Pulmonary artery endothelial cell (primary cell): ENCODE measurements around the gene ABCD4. TPM values are rescaled to one million over a fixed set of nuclear protein-coding genes. Genes with fewer than 3 reads are reported as not detected.
"Not testable (repeated sequence)": the region's sequence is repeated elsewhere in the genome, so short reads cannot be mapped to it uniquely, and the experiment has no call there.

ENCODE experiments used
- DNase-seq: peaks from one replicate; pipeline ENCODE4 v3.0.0-alpha.2; 2011; ENCODE audit warnings: low read depth, low spot score
- total RNA-seq: library from RNA; depleted of rRNA; stranded (reverse); fragments of >200 nt; gene quantifications from 2 replicates; pipeline ENCODE4 v1.2.3, GENCODE V29; 2014

ABCD4 gene
- 30.0 and 43.5 TPM in 2 replicates for total RNA-seq

DNA sequence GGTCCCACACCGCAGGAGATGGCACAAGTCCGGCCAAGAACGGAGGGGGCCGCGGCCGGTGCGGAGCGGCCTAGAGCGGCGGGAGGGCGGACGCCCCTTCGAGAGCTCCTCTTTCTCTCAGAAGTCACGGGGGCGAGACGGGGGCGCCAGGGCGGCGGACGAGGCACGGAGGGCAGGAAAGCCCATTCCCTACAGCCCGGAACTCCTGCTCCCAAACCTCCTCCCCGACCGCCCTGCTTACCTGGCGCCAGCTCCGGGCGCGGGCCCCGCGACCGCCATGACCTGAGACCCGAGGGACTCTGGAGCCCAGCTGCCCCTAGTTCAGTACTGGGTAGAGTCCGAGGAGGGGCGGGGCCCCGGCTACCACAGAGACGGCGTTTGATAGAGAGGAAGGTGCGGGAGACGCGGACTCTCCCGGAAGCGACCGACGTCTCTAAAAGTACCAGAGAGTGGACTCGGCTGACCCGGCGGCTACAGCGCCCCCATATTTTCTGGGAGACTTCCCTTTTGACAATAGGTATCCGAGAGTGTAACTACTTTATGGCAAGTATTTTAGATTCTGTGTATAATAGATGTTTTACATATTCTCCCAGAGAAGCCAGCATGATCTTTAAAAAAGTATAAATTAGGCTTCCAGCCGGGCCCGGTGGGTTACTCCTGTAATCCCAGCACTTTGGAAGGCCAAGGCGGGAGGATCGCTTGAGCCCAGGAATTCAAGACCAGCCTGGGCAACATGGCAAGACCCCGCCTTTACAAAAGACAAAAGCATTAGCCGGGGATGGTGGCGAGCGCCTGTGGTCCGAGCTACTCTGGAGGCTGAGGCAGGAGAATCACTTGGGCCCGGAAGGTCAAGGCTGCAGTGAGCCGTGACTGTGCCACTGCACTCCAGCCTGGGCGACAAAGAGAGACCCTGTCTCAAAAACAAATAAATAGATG lies at the start of gene ABCD4:
ABCD4 (minus strand) TSS at position 301 of the 936 bp plus-strand sequence; CDS start at position 279, 22 bp downstream.
- DNase-seq = peak; percentile 74

- DNase-seq = no peak
Observed at GRCh38 chr14:74350928-74351323, 48.2 kb upstream of the ABCD4 start.

DNA sequence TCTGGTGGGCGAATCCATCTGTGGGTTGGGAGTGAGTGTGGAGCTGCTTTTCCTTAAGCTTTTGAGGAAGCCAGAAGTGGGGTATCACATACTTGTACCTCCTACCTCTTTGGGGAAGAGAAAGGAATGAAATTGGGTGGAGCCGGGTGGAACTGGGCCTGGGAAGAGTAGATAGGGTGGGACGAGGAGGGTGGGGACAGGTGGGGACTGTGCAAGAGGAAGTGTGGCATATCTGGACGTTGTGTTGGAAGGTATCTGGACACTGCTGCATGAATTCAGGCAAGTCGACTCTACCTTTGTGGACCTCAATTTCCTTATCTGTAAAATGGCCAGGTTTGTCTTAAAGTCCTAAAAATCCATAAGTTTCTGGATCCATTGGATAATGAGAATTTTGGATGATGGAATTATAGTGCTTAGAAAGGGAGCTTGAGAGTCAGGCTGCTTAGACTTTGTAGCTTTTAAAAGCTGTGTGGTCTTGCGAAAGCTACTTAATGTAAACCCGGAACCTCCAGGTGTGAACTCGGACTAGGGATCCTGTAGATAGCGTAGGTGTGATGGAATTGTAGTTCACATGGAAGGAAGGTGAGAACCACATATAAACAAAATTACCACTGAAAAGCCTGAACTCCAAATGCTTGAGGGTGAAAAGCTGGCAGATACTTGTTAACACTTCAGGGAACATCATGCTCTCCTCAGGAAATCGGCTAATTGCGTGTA lies 47.6 kb upstream of the ABCD4 start:
- no peak for DNase-seq

GRCh38 chr14:74349757-74350156 lies 47.0 kb upstream of the ABCD4 start:
- DNase-seq = no peak

- no peak for DNase-seq
Observed at GRCh38 chr14:74348735-74349463, 46.2 kb upstream of the ABCD4 start.

- DNase-seq = no peak
Observed at GRCh38 chr14:74348241-74348734, 45.6 kb upstream of the ABCD4 start, which contains the start of gene VRTN. Gene VRTN (plus strand): TSS chr14:74348471. CDS start chr14:74356784, 8,313 bp downstream.

DNA sequence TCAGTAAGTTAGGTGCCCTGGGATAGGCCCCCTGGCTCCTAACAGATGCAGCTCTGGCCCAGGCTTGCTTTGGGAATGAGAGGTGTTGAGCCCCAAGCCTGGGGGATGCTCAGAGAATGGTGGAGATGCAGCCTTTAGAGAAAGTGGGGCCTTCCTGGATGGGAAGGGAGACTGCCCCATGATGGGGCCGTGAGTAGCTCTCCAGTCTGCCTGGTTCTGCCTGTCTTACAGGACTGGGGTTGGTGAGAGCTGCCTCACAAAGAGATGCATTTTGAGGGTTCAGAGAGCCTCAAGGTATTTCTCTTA lies 45.0 kb upstream of the ABCD4 start:
- no peak for DNase-seq

DNA sequence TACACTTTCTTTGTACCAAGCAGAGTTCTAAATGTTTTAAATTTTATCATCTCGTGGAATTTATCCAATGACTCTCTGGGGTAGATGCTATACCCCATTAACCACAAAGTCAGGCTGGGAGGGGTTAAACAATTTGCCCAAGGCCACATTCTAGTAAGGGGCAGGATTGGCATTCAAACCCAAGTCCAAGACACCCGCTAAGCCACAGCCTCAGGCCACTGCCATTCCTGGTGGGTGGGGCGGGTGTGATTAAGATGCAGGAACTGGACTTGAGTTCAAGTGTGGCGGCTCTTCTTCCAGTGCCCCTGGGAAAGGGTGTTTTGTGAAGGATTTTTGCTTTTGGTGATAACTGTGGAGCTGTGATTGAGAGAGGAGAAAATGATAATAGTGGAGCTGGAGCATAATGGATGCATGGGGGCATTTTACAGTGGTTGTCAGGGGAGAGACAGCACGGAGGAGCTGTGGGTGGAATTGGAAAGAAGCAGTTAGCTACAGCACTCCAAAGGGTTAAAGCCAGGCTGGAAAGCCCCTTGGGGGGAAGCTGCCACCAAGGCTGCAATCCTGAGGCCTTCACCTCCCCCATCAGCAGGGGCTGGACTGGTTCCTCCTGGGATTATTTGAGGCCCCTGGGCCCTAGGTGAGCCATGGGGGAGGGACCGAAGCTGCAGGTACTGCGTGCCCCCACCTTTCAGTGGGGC lies 44.5 kb upstream of the ABCD4 start:
- DNase-seq = no peak

DNA sequence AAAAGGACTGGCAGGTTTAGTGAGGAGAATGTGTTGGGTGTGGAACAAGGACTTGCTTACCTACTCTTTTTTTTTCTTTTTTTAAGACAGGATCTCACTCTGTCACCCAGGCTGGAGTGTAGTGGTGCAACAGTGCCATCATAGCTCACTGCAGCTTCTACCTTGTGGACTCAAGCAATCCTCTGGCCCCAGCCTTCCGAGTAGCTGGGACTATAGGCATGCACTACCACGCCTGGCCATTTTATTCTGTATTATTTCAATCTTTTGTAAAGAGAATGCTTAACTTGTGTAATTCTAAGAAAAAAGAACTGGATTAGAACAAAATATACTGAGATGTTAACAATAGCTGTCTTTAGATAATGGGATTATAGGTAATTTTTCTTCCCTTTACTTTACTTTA lies 43.6 kb upstream of the ABCD4 start:
- no peak for DNase-seq

DNA sequence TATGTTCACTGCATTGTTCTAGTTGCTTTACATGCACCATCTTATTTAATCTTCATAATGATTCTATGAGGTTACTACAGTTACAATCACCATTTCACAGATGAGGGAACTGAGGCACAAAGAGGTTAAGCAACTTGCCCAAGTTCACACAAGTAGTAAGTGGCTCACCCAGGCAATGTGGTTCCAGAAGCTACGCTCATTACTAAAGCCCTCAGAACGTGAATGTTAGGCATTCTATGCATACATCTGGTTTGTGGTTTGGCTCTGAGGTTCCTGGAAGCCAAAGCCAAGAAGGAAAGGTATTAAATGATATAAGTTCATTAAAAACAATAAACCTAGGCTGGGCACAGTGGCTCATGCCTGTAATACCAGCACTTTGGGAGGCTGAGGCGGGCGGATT lies 31.2 kb upstream of the ABCD4 start:
- DNase-seq = no peak

DNA sequence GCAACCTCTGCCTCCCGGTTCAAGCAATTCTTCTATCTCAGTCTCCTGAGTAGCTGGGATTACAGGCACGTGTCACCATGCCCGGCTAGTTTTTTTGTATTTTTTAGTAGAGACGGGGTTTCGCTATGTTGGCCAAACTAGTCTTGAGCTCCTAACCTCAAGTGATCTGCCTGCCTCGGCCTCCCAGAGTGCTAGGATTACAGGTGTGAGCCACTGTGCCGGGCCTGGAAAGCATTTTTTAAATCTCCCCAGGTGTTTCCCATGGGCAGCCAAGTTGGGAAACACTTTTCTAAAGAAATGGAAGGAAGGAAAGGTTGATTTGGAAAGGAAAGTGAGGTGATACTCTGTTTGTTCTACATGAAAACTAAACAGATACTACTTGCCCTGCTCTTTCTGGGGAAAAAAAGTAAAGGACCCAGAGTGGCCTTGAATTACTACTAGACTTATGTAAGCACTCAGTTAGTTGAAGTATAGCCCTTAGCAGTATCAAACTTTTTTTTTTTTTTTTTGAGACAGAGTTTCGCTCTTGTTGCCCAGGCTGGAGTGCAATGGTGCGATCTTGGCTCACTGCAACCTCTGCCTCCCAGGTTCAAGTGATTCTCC lies 27.3 kb upstream of the ABCD4 start:
- not testable (repeated sequence) for DNase-seq

- no peak for DNase-seq
Observed at GRCh38 chr14:74326369-74327152, 23.8 kb upstream of the ABCD4 start.

- no peak for DNase-seq
Observed at GRCh38 chr14:74325446-74325845, 22.7 kb upstream of the ABCD4 start.

DNA sequence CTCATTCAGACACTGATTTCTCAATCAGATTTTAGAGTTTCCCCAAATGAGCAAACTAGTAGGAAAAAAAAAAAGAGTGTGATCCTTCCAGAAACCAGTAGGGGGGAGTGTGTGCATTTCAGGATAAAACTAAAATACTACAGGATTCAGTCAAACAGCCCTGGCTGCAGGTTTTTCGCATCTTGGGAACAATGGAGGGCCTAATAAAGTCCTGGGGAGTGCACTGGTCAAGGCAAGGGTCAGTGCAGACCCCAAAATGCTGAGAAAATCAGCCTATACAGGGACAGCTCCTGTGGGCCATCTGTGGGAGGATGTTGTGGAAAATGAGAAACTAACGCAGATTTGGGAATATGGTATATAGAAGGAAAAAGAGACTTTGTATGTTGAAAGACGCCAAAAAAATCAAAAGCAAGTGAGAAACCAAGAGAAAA lies 22.2 kb upstream of the ABCD4 start:
- DNase-seq = no peak

DNA sequence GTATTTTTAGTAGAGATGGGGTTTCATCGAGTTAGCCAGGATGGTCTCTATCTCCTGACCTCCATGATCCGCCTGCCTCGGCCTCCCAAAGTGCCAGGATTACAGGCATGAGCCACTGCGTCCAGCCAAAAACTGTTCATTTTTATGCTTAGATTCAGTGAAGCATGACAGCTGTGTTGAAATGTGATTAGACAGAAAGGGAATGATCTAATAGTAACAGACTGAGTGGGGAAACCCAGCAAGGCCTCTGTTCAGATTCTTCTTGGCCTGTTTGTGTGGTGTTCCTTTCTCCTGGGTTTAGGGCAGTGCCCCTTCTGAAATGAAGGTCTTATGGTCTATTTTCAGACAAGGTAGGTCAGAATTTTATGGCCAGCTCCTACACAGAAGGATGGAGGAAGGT lies 11.8 kb upstream of the ABCD4 start:
- no peak for DNase-seq

GRCh38 chr14:74313601-74314000 lies 10.9 kb upstream of the ABCD4 start:
- no peak for DNase-seq

DNA sequence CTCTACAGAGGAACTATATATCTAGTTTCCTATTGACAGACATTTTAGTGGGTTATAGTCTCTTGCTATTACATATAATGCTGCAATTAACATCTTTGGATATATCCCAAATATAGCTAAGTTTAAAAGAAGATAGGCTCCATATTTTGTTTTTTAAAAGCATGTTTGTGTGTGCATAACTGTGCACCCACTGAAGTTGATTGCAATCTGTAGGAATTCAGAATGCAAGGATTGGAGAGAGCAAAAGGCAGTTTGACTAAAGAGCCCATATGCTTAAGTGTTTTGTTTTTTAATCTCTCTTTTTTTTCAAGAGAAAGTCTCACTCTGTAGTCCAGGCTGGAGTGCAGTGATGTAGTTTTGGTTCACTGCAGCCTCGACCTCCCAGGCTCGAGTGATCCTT lies 9.4 kb upstream of the ABCD4 start:
- no peak for DNase-seq

DNA sequence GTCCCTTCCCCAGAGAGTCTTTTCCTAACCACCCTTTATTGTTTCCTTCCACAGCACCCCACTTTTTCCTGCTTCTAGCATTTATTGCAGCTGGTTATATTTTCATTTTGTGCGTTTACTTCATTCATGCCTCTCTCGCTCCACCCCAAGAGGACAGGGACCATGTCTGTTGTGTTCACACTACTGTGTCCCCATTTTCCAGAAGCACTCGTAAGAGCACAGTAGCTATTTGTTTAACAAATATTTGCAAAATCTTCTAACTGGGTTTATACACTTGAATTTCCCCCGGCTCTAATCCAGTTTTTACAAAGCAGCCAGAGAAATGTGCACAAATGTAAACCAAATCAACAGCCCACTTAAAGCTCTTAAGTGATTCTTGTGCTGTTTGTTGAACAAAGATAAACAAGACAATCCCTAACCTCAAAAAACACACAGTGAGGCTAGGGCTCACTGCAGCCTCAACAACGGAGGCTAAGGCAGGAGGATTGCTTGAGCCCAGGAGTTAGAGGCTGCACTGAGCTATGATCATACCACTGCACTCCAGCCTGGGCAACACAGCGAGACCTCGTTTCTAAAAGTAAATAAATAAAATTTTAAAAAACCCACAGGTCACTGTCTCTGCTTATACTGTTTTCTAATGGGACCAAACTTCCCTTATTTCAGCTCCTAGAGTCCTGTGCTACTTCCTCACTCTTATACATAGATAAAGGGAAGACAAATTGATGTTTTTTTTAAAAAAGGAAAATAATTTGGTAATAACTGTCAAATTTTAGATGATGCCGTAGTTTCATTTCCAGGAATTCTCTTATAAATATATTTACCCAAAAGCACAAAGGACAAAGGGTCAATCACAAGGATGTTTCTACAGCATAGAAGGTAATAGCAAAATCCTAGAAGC lies 6.6 kb upstream of the ABCD4 start:
- no peak for DNase-seq

DNA sequence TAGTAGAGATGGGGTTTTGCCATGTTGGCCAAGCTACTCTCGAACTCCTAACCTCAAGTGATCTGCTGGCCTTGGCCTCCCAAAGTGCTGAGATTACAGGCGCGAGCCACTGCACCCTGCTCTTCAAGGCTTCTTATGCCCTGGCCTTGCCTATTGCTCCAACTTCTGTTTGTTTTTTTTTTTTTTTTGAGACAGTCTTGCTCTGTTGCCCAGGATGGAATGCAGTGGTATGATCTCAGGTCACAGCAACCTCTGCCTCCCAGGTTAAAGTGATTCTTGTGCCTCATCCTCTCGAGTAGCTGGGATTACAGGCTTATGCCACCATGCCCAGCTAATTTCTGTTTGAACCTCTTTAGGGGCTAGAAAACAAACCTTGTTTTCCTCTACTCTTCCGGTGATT lies 6.0 kb upstream of the ABCD4 start:
- no peak for DNase-seq
